ENCODE data around the gene SCMH1. TPM values are rescaled to one million over a fixed set of nuclear protein-coding genes. Genes with fewer than 3 reads are reported as not detected.

The SCMH1 gene
- polyA plus RNA-seq, 1 donor from 2014 or later: 23.0 TPM

GRCh38 chr1:41078616-41079015, 163.5 kb downstream of the SCMH1 start:
- no peak for TF ChIP-seq MXI1 (conservative IDR thresholded peaks at IDR 0.05; ENCODE audit: poor library complexity, severe bottlenecking)
- TF ChIP-seq SMC3 (conservative IDR thresholded peaks at IDR 0.05; ENCODE audit: poor library complexity): no peak
- no peak for TF ChIP-seq POLR2AphosphoS5 (IDR thresholded peaks at IDR 0.05)
- no peak for TF ChIP-seq TAF1 (IDR thresholded peaks at IDR 0.05; ENCODE audit: low read depth)
- TF ChIP-seq EP300 (conservative IDR thresholded peaks at IDR 0.05; ENCODE audit: poor library complexity, severe bottlenecking): no peak
- no peak for TF ChIP-seq CTCF (IDR thresholded peaks at IDR 0.05; ENCODE audit: poor library complexity, severe bottlenecking)
- TF ChIP-seq EZH2 (IDR thresholded peaks at IDR 0.05; ENCODE audit: borderline replicate concordance, insufficient read depth, low read length, poor library complexity, severe bottlenecking): no peak
- TF ChIP-seq RAD21 (conservative IDR thresholded peaks at IDR 0.05): no peak
- TF ChIP-seq REST (IDR thresholded peaks at IDR 0.05; ENCODE audit: borderline replicate concordance): no peak

GRCh38 chr1:41078193-41078592, 163.9 kb downstream of the SCMH1 start:
- no peak overlapping the region for H3K9ac ChIP-seq (ENCODE audit: low read length)
- no peaks in the 10 kb centered on the region for H3F3A ChIP-seq (ENCODE audit: insufficient read depth, low read length, poor library complexity, severe bottlenecking)
- H3K4me2 ChIP-seq (ENCODE audit: low read length): no peak overlapping the region
- no peaks in the 10 kb centered on the region for H3K9me2 ChIP-seq (ENCODE audit: insufficient read depth, low read length)
- no peak overlapping the region for H3K4me3 ChIP-seq (ENCODE audit: low read length)
- no peaks in the 10 kb centered on the region for H4K20me1 ChIP-seq (ENCODE audit: insufficient read depth)
- H3K27me3 ChIP-seq (ENCODE audit: insufficient read depth, low read depth, low read length): no peaks in the 10 kb centered on the region
- H2AFZ ChIP-seq (ENCODE audit: low read depth, low read length): no peak overlapping the region
- H3K9me3 ChIP-seq (ENCODE audit: low read length): peaks cover 6% of the 10 kb centered on the region
- H3K36me3 ChIP-seq (ENCODE audit: insufficient read depth, low read length): no peaks in the 10 kb centered on the region
- H3K79me2 ChIP-seq (replicated peaks; ENCODE audit: insufficient read depth, low read length): no peaks in the 10 kb centered on the region
- no peak overlapping the region for H3K27ac ChIP-seq (ENCODE audit: low read length)
- no peak for TF ChIP-seq MXI1 (conservative IDR thresholded peaks at IDR 0.05; ENCODE audit: poor library complexity, severe bottlenecking)
- TF ChIP-seq SMC3 (conservative IDR thresholded peaks at IDR 0.05; ENCODE audit: poor library complexity): no peak
- no peak for TF ChIP-seq POLR2AphosphoS5 (IDR thresholded peaks at IDR 0.05)
- TF ChIP-seq TAF1 (IDR thresholded peaks at IDR 0.05; ENCODE audit: low read depth): no peak
- TF ChIP-seq RAD21 (conservative IDR thresholded peaks at IDR 0.05): no peak
- TF ChIP-seq CTCF (IDR thresholded peaks at IDR 0.05; ENCODE audit: poor library complexity, severe bottlenecking): no peak
- TF ChIP-seq REST (IDR thresholded peaks at IDR 0.05; ENCODE audit: borderline replicate concordance): no peak
- TF ChIP-seq EZH2 (IDR thresholded peaks at IDR 0.05; ENCODE audit: borderline replicate concordance, insufficient read depth, low read length, poor library complexity, severe bottlenecking): no peak
- no peak for TF ChIP-seq EP300 (conservative IDR thresholded peaks at IDR 0.05; ENCODE audit: poor library complexity, severe bottlenecking)

More at GRCh38 chr1:41078616-41079015, 163.5 kb downstream of the SCMH1 start:
- Histone ChIP-seq H3K27me3 (ENCODE audit: insufficient read depth, low read depth, low read length) (no peaks in the 10 kb centered on the region), H3K9me2 (ENCODE audit: insufficient read depth, low read length) (no peaks in the 10 kb centered on the region), H3K79me2 (replicated peaks; ENCODE audit: insufficient read depth, low read length) (no peaks in the 10 kb centered on the region), H3K36me3 (ENCODE audit: insufficient read depth, low read length) (no peaks in the 10 kb centered on the region), H3F3A (ENCODE audit: insufficient read depth, low read length, poor library complexity, severe bottlenecking) (no peaks in the 10 kb centered on the region), H3K27ac (ENCODE audit: low read length) (no peak overlapping the region), H3K4me3 (ENCODE audit: low read length) (no peak overlapping the region), H3K9ac (ENCODE audit: low read length) (no peak overlapping the region), H4K20me1 (ENCODE audit: insufficient read depth) (no peaks in the 10 kb centered on the region), H3K4me2 (ENCODE audit: low read length) (no peak overlapping the region), H3K9me3 (ENCODE audit: low read length) (peaks cover 6% of the 10 kb centered on the region), H2AFZ (ENCODE audit: low read depth, low read length) (no peak overlapping the region)

Data from neural cell (in vitro differentiated cells).